DND-41 (cell line): ENCODE measurements around the gene TMEM97.
"Not testable (repeated sequence)": the region's sequence is repeated elsewhere in the genome, so short reads cannot be mapped to it uniquely, and the experiment has no call there.

ENCODE experiments used
- ATAC-seq: fragments of 200-7000 bp; cut with Tn5 transposase; 3 replicates; pipeline ENCODE4 v1.9.1; 2021; ENCODE audit warnings: low read depth; ENCODE audit not compliant: insufficient read depth
- DNase-seq: peaks from one replicate; pipeline ENCODE4 v3.0.0-alpha.2; 2020
- H2AFZ ChIP-seq: 2 replicates; pipeline ENCODE4 v1.6.0; 2012; ENCODE audit warnings: low read depth, low read length
- H3K27ac ChIP-seq: 2 replicates; pipeline ENCODE4 v1.5.1; 2012; ENCODE audit warnings: low read length, inconsistent platforms
- H3K27me3 ChIP-seq: fragments of 200-600 bp; sonication (generic); 2 replicates; pipeline ENCODE4 v1.6.0; 2012; ENCODE audit warnings: low read length, mild to moderate bottlenecking, inconsistent platforms; ENCODE audit not compliant: insufficient read depth, poor library complexity
- H3K36me3 ChIP-seq: 2 replicates; pipeline ENCODE4 v1.5.1; 2012; ENCODE audit warnings: low read length, inconsistent platforms; ENCODE audit not compliant: insufficient read depth
- H3K4me1 ChIP-seq: 2 replicates; pipeline ENCODE4 v1.5.1; 2012; ENCODE audit warnings: mild to moderate bottlenecking, low read length; ENCODE audit not compliant: insufficient read depth
- H3K4me2 ChIP-seq: 2 replicates; pipeline ENCODE4 v1.6.0; 2012; ENCODE audit warnings: mild to moderate bottlenecking, moderate library complexity, low read length, inconsistent platforms; ENCODE audit not compliant: insufficient read depth
- H3K4me3 ChIP-seq, 2 experiments: fragments of 200-600 bp in 1 of 2; shearing (Covaris generic) in 1 of 2; 2 replicates each; pipeline ENCODE4 v1.5.1; 2012 to 2016; ENCODE audit warnings: inconsistent platforms in 2 of 2, low read length in 2 of 2, mild to moderate bottlenecking in 2 of 2, low read depth in 1 of 2, moderate library complexity in 1 of 2
- H3K79me2 ChIP-seq: 2 replicates; pipeline ENCODE4 v1.6.0; 2012; ENCODE audit warnings: low read length, inconsistent platforms; ENCODE audit not compliant: insufficient read depth
- H3K9ac ChIP-seq: 2 replicates; pipeline ENCODE4 v1.6.0; 2012; ENCODE audit warnings: low read depth, mild to moderate bottlenecking, inconsistent platforms, low read length, moderate library complexity
- H3K9me3 ChIP-seq: 2 replicates; pipeline ENCODE4 v1.5.1; 2012; ENCODE audit warnings: low read length, moderate library complexity, mild to moderate bottlenecking, inconsistent platforms; ENCODE audit not compliant: insufficient read depth, severe bottlenecking
- H4K20me1 ChIP-seq: 2 replicates; pipeline ENCODE4 v1.6.0; 2012; ENCODE audit warnings: low read length; ENCODE audit not compliant: insufficient read depth
- CTCF ChIP-seq: IDR thresholded peaks from 2 replicates; pipeline ENCODE4 v1.5.1; 2012; ENCODE audit warnings: borderline replicate concordance, low read length, moderate library complexity, mild to moderate bottlenecking; ENCODE audit not compliant: poor library complexity, severe bottlenecking; ENCODE audit errors: extremely low read depth
- EZH2 ChIP-seq: IDR thresholded peaks from 3 replicates; pipeline ENCODE4 v1.6.1; 2012; ENCODE audit warnings: borderline replicate concordance, low read depth, mild to moderate bottlenecking, moderate library complexity, low read length, inconsistent platforms; ENCODE audit not compliant: severe bottlenecking

Gene TMEM97

GRCh38 chr17:28285965-28286364, 33.0 kb upstream of the TMEM97 start:
- Histone ChIP-seq H3K4me3 (no peak overlapping the region), H3K4me1 (no peaks in the 10 kb centered on the region), H3K79me2 (no peaks in the 10 kb centered on the region), H3K9ac (no peak overlapping the region), H2AFZ (no peak overlapping the region), H4K20me1 (0 out of 2 replicates have a peak, but pooled peaks cover 2% of the 10 kb centered on the region), H3K27me3 (peaks cover 24% of the 10 kb centered on the region), H3K9me3 (no peaks in the 10 kb centered on the region), H3K27ac (no peak overlapping the region), H3K4me2 (no peak overlapping the region), H3K36me3 (no peaks in the 10 kb centered on the region)
- no peak for ATAC-seq
- TF ChIP-seq CTCF (no peak), EZH2 (no peak)
- DNase-seq: no peak

GRCh38 chr17:28290703-28291102, 28.3 kb upstream of the TMEM97 start:
- Histone ChIP-seq H2AFZ (no peak overlapping the region), H3K27me3 (peaks cover 15% of the 10 kb centered on the region), H3K27ac (no peak overlapping the region), H3K4me2 (no peak overlapping the region), H3K4me1 (no peaks in the 10 kb centered on the region), H3K9ac (no peak overlapping the region), H3K9me3 (no peaks in the 10 kb centered on the region), H3K79me2 (no peaks in the 10 kb centered on the region), H3K36me3 (no peaks in the 10 kb centered on the region), H3K4me3 (no peak overlapping the region), H4K20me1 (no peaks in the 10 kb centered on the region)
- no peak for DNase-seq
- ATAC-seq: no peak
- TF ChIP-seq CTCF (no peak), EZH2 (no peak)

GRCh38 chr17:28291780-28292330, 27.1 kb upstream of the TMEM97 start:
- no peak overlapping the region for H3K4me3 ChIP-seq
- TF ChIP-seq EZH2 (no peak), CTCF (no peak)
- no peak overlapping the region for H3K27ac ChIP-seq
- H3K4me1 ChIP-seq: no peaks in the 10 kb centered on the region
- peaks cover 17% of the 10 kb centered on the region for H3K27me3 ChIP-seq
- H2AFZ ChIP-seq: no peak overlapping the region
- H3K36me3 ChIP-seq: no peaks in the 10 kb centered on the region
- ATAC-seq: no peak
- no peaks in the 10 kb centered on the region for H3K9me3 ChIP-seq
- no peak overlapping the region for H3K4me2 ChIP-seq
- no peaks in the 10 kb centered on the region for H4K20me1 ChIP-seq
- H3K79me2 ChIP-seq: no peaks in the 10 kb centered on the region
- no peak overlapping the region for H3K9ac ChIP-seq
- no peak for DNase-seq

- H3K36me3 ChIP-seq, DNase-seq, H3K4me2 ChIP-seq, H3K79me2 ChIP-seq, H3K4me3 ChIP-seq, H2AFZ ChIP-seq, H3K9ac ChIP-seq, H4K20me1 ChIP-seq, H3K9me3 ChIP-seq, ATAC-seq, H3K27ac ChIP-seq, H3K4me1 ChIP-seq: not testable (repeated sequence)
- H3K27me3 ChIP-seq: peaks cover 15% of the 10 kb centered on the region
Measured at GRCh38 chr17:28292878-28293277, 26.1 kb upstream of the TMEM97 start.
